Neural cell (in vitro differentiated cells): ENCODE data around the gene DMP1. TPM values are rescaled to one million over a fixed set of nuclear protein-coding genes. Genes with fewer than 3 reads are reported as not detected.

ENCODE experiments used
- H2AFZ ChIP-seq: fragments of 200-600, 300-800 bp; sonication (generic), shearing (Covaris generic); 2 replicates; pipeline ENCODE4 v1.6.0; 2014; ENCODE audit warnings: low read depth, mild to moderate bottlenecking, antibody characterized with exemption, low read length, moderate library complexity
- H3F3A ChIP-seq: fragments of 200-600 bp; shearing (Covaris generic); 2 replicates; pipeline ENCODE4 v1.6.1; 2016; ENCODE audit warnings: mild to moderate bottlenecking, moderate library complexity, mixed read lengths, antibody characterized with exemption, low read length; ENCODE audit not compliant: insufficient read depth, poor library complexity, severe bottlenecking
- H3K27ac ChIP-seq: fragments of 200-600, 300-800 bp; sonication (generic), shearing (Covaris generic); 2 replicates; pipeline ENCODE4 v1.5.1; 2014; ENCODE audit warnings: mild to moderate bottlenecking, low read length, moderate library complexity
- H3K27me3 ChIP-seq: fragments of 300-800, 200-600 bp; sonication (generic), shearing (Covaris generic); 2 replicates; pipeline ENCODE4 v1.6.0; 2014; ENCODE audit warnings: mild to moderate bottlenecking, low read depth, low read length, moderate library complexity; ENCODE audit not compliant: insufficient read depth
- H3K36me3 ChIP-seq: fragments of 300-800, 200-600 bp; sonication (generic), shearing (Covaris generic); 2 replicates; pipeline ENCODE4 v1.5.1; 2014; ENCODE audit warnings: mild to moderate bottlenecking, antibody characterized with exemption, low read length, moderate library complexity; ENCODE audit not compliant: insufficient read depth
- H3K4me2 ChIP-seq: fragments of 300-800, 200-600 bp; sonication (generic), shearing (Covaris generic); 2 replicates; pipeline ENCODE4 v1.6.0; 2014; ENCODE audit warnings: mild to moderate bottlenecking, low read length
- H3K4me3 ChIP-seq: fragments of 300-800, 200-600 bp; sonication (generic), shearing (Covaris generic); 2 replicates; pipeline ENCODE4 v1.5.1; 2014; ENCODE audit warnings: mild to moderate bottlenecking, low read length, moderate library complexity
- H3K79me2 ChIP-seq: fragments of 200-600 bp; shearing (Covaris generic); replicated peaks from 2 replicates; pipeline ENCODE4 v1.6.0; 2014; ENCODE audit warnings: mild to moderate bottlenecking, low read length, moderate library complexity; ENCODE audit not compliant: insufficient read depth
- H3K9ac ChIP-seq: fragments of 300-800, 200-600 bp; sonication (generic), shearing (Covaris generic); 2 replicates; pipeline ENCODE4 v1.6.1; 2016; ENCODE audit warnings: mild to moderate bottlenecking, low read length, mixed read lengths
- H3K9me2 ChIP-seq: fragments of 200-600 bp; shearing (Covaris generic); 2 replicates; pipeline ENCODE4 v1.6.1; 2016; ENCODE audit warnings: mild to moderate bottlenecking, low read length, mixed read lengths; ENCODE audit not compliant: insufficient read depth
- H3K9me3 ChIP-seq: fragments of 200-600, 300-800 bp; sonication (generic), shearing (Covaris generic); 2 replicates; pipeline ENCODE4 v1.6.1; 2016; ENCODE audit warnings: mild to moderate bottlenecking, mixed run types, low read length, moderate library complexity, mixed read lengths
- H4K20me1 ChIP-seq: fragments of 200-600 bp; shearing (Covaris generic); 2 replicates; pipeline ENCODE4 v1.6.1; 2016; ENCODE audit warnings: mild to moderate bottlenecking, mixed run types; ENCODE audit not compliant: insufficient read depth
- CTCF ChIP-seq: fragments of 450-650 bp; IDR thresholded peaks from 2 replicates; pipeline ENCODE4 v1.5.1; 2014; ENCODE audit warnings: antibody characterized with exemption, mild to moderate bottlenecking, moderate library complexity; ENCODE audit not compliant: poor library complexity, severe bottlenecking
- EP300 ChIP-seq: fragments of 450-650 bp; conservative IDR thresholded peaks from 2 replicates; pipeline ENCODE4 v1.6.1; 2014; ENCODE audit warnings: antibody characterized with exemption, mild to moderate bottlenecking, moderate library complexity; ENCODE audit not compliant: poor library complexity, severe bottlenecking
- EZH2 ChIP-seq: fragments of 200-600, 300-800 bp; shearing (Covaris generic), sonication (generic); IDR thresholded peaks from 2 replicates; pipeline ENCODE4 v1.6.1; 2014; ENCODE audit warnings: antibody characterized with exemption, low read length, borderline replicate concordance, mild to moderate bottlenecking; ENCODE audit not compliant: insufficient read depth, poor library complexity, severe bottlenecking
- MXI1 ChIP-seq: fragments of 450-650 bp; conservative IDR thresholded peaks from 2 replicates; pipeline ENCODE4 v1.6.1; 2014; ENCODE audit warnings: antibody characterized with exemption, mild to moderate bottlenecking; ENCODE audit not compliant: poor library complexity, severe bottlenecking
- POLR2AphosphoS5 ChIP-seq: IDR thresholded peaks from 2 replicates; pipeline ENCODE4 v1.6.1; 2012
- RAD21 ChIP-seq: fragments of 450-650 bp; conservative IDR thresholded peaks from 2 replicates; pipeline ENCODE4 v1.6.1; 2014; ENCODE audit warnings: antibody characterized with exemption, mild to moderate bottlenecking, moderate library complexity
- REST ChIP-seq: IDR thresholded peaks from 2 replicates; pipeline ENCODE4 v1.6.1; 2012; ENCODE audit warnings: borderline replicate concordance
- SMC3 ChIP-seq: fragments of 450-650 bp; conservative IDR thresholded peaks from 2 replicates; pipeline ENCODE4 v1.6.1; 2014; ENCODE audit warnings: antibody characterized with exemption, mild to moderate bottlenecking, moderate library complexity; ENCODE audit not compliant: poor library complexity
- TAF1 ChIP-seq: IDR thresholded peaks from 2 replicates; pipeline ENCODE4 v1.6.1; 2012; ENCODE audit warnings: low read depth
- polyA plus RNA-seq: library from polyadenylated mRNA; depleted of rRNA; stranded (reverse); fragments of >200 nt; gene quantifications from 2 replicates; pipeline ENCODE4 v1.2.3, GENCODE V29; 2014

Gene DMP1
- polyA plus RNA-seq, 1 donor from 2014 or later, result 0.48 TPM

- Histone ChIP-seq H2AFZ (no peak overlapping the region), H3K9me3 (no peaks in the 10 kb centered on the region), H4K20me1 (no peaks in the 10 kb centered on the region), H3K79me2 (no peaks in the 10 kb centered on the region), H3K4me2 (no peak overlapping the region), H3K36me3 (no peaks in the 10 kb centered on the region), H3K9me2 (no peaks in the 10 kb centered on the region), H3K9ac (no peak overlapping the region), H3K27ac (no peak overlapping the region), H3K4me3 (no peak overlapping the region), H3F3A (no peaks in the 10 kb centered on the region), H3K27me3 (no peaks in the 10 kb centered on the region)
- TF ChIP-seq POLR2AphosphoS5, result no peak
- TF ChIP-seq EP300, result no peak
- no peak for TF ChIP-seq SMC3
- TF ChIP-seq EZH2, result no peak
Measured at GRCh38 chr4:87657525-87657924, 7.4 kb downstream of the DMP1 start.

- H3K36me3 ChIP-seq, result no peaks in the 10 kb centered on the region
- no peaks in the 10 kb centered on the region for H3F3A ChIP-seq
- no peak for TF ChIP-seq RAD21
- no peak for TF ChIP-seq REST
- no peak for TF ChIP-seq TAF1
- TF ChIP-seq EP300, result no peak
- no peak for TF ChIP-seq EZH2
- TF ChIP-seq MXI1, result no peak
- TF ChIP-seq SMC3, result no peak
- no peak for TF ChIP-seq CTCF
- TF ChIP-seq POLR2AphosphoS5, result no peak
- no peak overlapping the region for H3K4me2 ChIP-seq
- H3K27me3 ChIP-seq, result no peaks in the 10 kb centered on the region
- no peak overlapping the region for H3K9ac ChIP-seq
- H3K4me3 ChIP-seq, result no peak overlapping the region
- no peaks in the 10 kb centered on the region for H4K20me1 ChIP-seq
- no peak overlapping the region for H3K27ac ChIP-seq
- H3K79me2 ChIP-seq, result no peaks in the 10 kb centered on the region
- H3K9me2 ChIP-seq, result no peaks in the 10 kb centered on the region
- no peak overlapping the region for H2AFZ ChIP-seq
- H3K9me3 ChIP-seq, result no peaks in the 10 kb centered on the region
Measured at GRCh38 chr4:87659247-87659931, 9.3 kb downstream of the DMP1 start.
